GM13977 (cell line): ENCODE data around the gene KAT2B.

Source experiments
- DNase-seq: peaks from one replicate; pipeline ENCODE4 v3.0.0; 2012; ENCODE audit warnings: low spot score
- in situ Hi-C: fragments of 300-500 bp; cut with MboI; formaldehyde crosslinking; loops from one replicate; pipeline ENCODE4 v1.12.0; 2022; ENCODE audit warnings: low sequenced_read_pairs, low pct_unique_long_range_greater_than_20kb, mixed read lengths, inconsistent platforms; ENCODE audit not compliant: unreplicated experiment
- TF ChIP-seq, protein P1 (sequence below): IDR thresholded peaks from 2 replicates; pipeline ENCODE4 v1.5.1; 2012; ENCODE audit warnings: mild to moderate bottlenecking, control low read depth; ENCODE audit not compliant: insufficient read depth; ENCODE audit errors: extremely low read depth, missing control alignments

The KAT2B gene

DNA sequence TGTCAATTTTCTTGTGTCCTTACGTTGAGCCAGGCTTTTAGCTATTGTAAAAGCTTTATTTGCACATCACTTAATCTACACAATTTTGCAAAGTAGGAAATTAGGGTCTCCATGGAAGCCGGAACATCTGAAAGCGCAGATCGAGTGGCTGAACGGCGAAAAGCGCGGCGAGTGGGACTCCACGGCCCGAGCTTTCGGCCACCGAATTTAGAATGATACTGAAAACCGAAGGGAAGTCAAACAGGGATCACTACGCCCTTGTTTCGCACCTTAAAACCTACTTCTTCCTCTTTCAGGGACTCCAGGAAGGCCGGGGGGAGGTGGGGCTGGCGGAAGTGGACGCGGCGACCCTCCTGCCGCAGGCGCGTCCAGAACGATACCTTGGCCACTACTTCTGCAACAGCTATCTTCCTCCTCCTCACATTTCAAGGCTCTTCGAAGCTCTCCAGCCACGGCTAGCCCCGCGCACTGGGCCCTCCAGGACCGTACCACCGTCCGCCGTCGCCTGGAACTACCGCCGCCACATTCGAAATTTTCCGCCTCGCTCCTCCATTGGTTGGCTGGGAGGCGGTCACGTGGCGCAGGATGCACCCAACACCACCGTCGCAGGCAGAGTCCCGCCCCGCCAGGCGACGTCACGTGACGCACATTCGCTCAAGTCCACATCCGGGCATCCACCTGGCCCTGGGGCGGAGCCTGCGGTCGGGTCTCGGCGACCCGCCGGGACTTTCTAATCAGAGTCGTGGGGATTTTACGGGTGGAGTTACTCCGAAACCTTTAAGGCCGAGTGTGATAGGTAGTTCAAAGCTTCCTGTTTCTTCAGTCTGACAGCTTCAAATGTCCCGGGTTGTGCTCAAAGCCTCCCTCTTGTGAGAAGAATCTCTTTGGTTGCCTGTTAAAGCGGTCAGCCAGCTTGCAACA lies 145.7 kb downstream of the KAT2B start, which contains the start of gene SGO1:
SGO1 (minus strand) TSS at position 528 of the 921 bp plus-strand sequence. CDS start 2,179 bp downstream, outside the sequence.
- peak; percentile 91 for DNase-seq
- in situ Hi-C loops, result no loop called here
- TF ChIP-seq, protein P1, sequence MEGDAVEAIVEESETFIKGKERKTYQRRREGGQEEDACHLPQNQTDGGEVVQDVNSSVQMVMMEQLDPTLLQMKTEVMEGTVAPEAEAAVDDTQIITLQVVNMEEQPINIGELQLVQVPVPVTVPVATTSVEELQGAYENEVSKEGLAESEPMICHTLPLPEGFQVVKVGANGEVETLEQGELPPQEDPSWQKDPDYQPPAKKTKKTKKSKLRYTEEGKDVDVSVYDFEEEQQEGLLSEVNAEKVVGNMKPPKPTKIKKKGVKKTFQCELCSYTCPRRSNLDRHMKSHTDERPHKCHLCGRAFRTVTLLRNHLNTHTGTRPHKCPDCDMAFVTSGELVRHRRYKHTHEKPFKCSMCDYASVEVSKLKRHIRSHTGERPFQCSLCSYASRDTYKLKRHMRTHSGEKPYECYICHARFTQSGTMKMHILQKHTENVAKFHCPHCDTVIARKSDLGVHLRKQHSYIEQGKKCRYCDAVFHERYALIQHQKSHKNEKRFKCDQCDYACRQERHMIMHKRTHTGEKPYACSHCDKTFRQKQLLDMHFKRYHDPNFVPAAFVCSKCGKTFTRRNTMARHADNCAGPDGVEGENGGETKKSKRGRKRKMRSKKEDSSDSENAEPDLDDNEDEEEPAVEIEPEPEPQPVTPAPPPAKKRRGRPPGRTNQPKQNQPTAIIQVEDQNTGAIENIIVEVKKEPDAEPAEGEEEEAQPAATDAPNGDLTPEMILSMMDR, result peak; percentile 24

DNA sequence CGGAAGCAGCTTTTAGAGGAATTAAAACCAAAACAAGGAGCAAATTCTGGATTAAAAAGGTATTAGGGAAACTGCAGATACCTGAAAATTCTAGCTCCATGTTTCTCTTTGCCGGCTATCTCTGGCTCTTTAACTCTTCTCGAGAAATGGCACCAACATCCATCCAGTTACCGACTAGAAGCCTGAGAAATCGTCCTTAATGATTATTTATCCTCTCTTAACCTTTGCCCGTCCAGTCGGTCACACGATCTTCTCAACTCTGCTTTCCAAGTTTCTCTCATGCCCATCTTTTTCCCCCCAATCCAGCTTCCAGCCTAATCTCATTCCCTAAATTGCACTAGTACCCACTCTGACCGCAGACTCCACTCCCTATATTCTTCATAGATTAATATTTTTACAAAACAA lies 146.4 kb downstream of the KAT2B start:
- in situ Hi-C loops, result no loop called here
- DNase-seq, result no peak
- TF ChIP-seq, protein P1, result no peak

DNA sequence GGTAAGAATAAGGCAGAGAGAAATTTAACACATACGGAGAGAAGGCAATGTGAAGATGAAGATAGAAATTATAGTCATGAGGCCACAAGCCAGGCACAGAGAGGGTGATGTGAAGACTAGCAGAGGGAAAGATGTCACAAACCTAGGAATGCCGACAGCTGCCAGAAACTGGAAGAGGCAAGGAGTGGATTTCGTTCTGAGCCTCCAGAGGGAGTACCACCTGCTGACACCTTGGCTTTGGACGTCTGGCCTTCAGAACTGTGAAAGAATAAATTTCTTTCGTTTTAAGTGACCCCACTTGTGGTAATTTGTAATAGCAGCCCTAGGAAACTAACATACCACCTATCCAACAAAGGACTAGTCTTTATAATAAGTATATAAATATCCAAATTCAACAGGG lies 150.7 kb downstream of the KAT2B start:
- TF ChIP-seq, protein P1, result no peak
- DNase-seq, result no peak
- in situ Hi-C loops, result no loop called here

DNA sequence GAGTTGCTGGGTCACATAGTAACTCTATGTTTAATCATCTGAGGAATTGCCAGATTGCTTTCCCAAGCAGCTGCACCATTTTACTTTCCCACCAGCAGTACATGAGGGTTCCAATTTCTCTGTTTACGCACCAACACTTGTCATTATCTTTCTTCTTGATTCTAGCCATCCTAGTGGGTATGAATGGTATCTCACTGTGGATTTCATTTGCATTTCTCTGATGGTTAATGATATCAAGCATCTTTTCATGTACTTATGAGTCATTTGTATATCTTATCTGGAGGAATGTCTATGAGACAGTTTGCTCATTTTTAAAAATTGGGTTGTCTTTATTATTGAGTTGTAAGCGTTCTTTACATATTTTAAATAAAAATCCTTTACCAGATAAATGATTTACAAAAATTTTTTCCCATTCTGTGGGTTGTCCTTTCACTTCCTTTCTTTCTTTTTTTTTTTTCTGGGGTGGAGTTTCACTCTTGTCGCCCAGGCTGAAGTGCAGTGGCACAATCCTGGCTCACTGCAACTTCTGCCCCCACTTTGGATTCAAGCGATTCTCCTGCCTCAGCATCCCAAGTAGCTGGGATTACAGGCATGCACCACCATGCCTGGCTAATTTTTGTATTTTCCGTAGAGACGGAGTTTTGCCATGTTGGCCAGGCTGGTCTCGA lies 154.7 kb downstream of the KAT2B start:
- in situ Hi-C loops, result no loop called here
- TF ChIP-seq, protein P1, result no peak
- no peak for DNase-seq

DNA sequence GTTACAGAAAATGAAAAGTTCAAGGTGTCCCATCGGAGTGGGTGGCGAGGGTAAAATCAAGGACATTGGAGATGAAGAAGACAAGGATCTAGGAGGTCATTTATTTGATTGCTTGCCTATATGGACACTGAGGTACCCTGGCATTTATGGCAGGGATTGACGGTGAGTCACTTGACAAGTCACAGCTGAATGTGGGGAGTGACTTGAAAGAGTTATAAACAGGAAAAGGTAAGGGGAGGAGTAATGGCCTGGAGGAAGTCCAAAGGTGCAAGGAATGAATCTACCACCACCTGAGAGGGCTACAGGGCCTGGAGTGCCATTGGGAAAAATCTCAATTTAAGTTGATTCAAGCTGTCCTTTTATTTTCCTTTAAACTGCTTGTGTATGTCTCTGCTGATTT lies 157.5 kb downstream of the KAT2B start:
- TF ChIP-seq, protein P1, result no peak
- no peak for DNase-seq
- in situ Hi-C loops, result no loop called here

DNA sequence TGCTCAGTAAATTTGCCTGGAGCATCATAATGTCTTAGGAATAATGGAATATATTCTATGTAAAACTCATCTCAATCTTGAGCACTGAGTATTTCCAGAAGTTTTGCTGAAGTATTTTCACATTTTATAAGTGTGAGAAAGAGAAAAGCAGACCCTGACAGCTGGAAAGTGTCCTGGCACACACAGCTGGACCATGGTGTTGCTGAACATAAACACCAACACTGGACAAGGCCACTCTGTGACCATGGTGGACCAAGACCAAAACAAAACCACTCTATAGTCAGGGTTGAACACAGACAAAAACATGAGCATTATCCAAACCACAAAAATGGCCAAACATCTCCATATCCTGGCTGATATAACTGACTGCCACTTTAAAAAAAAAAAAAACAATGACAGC lies 160.9 kb downstream of the KAT2B start:
- no peak for DNase-seq
- in situ Hi-C loops, result no loop called here
- TF ChIP-seq, protein P1, result no peak
